ENCODE data around the gene PRM3.

PRM3 gene

GRCh38 chr16:11258553-11259492 lies 14.6 kb downstream of the PRM3 start:
- DNase-seq = no peak

- no peak for DNase-seq
Measured at GRCh38 chr16:11257131-11257938, 16.1 kb downstream of the PRM3 start.

GRCh38 chr16:11256661-11257130 lies 16.7 kb downstream of the PRM3 start:
- no peak for DNase-seq

GRCh38 chr16:11255737-11256660 lies 17.4 kb downstream of the PRM3 start, which contains the start of gene SOCS1:
TSS of gene SOCS1 (minus strand) at chr16:11256204. CDS start at chr16:11255478, 726 bp downstream.
- DNase-seq = peak; percentile 29

- DNase-seq = no peak
Measured at GRCh38 chr16:11254913-11255736, 18.3 kb downstream of the PRM3 start.

GRCh38 chr16:11253995-11254912 lies 19.2 kb downstream of the PRM3 start:
- DNase-seq = no peak

GRCh38 chr16:11253009-11253994 lies 20.1 kb downstream of the PRM3 start:
- no peak for DNase-seq

GRCh38 chr16:11252482-11252931 lies 20.9 kb downstream of the PRM3 start:
- DNase-seq = no peak

- DNase-seq = no peak
Measured at GRCh38 chr16:11251525-11252481, 21.6 kb downstream of the PRM3 start.

GRCh38 chr16:11250786-11251524 lies 22.5 kb downstream of the PRM3 start:
- no peak for DNase-seq

- DNase-seq = no peak
Measured at GRCh38 chr16:11250091-11250785, 23.2 kb downstream of the PRM3 start.

GRCh38 chr16:11249233-11250061 lies 24.0 kb downstream of the PRM3 start:
- DNase-seq = no peak

- no peak for DNase-seq
Measured at GRCh38 chr16:11248133-11248532, 25.3 kb downstream of the PRM3 start.

- no peak for DNase-seq
Measured at GRCh38 chr16:11245988-11246387, 27.4 kb downstream of the PRM3 start.

GRCh38 chr16:11245222-11245737 lies 28.1 kb downstream of the PRM3 start:
- no peak for DNase-seq

Data from NCI-H2081 treated with DMSO at 0.1 percent for 48 hours (cell line).